NCI-H748 (cell line): ENCODE data around the gene KIF22.
"Not testable (repeated sequence)": the region's sequence is repeated elsewhere in the genome, so short reads cannot be mapped to it uniquely, and the experiment has no call there.

Experiments
- DNase-seq: peaks from one replicate; lab custom pipeline; 2025; ENCODE audit not compliant: unreplicated experiment; lab: John Stamatoyannopoulos, UW

KIF22 gene

DNA sequence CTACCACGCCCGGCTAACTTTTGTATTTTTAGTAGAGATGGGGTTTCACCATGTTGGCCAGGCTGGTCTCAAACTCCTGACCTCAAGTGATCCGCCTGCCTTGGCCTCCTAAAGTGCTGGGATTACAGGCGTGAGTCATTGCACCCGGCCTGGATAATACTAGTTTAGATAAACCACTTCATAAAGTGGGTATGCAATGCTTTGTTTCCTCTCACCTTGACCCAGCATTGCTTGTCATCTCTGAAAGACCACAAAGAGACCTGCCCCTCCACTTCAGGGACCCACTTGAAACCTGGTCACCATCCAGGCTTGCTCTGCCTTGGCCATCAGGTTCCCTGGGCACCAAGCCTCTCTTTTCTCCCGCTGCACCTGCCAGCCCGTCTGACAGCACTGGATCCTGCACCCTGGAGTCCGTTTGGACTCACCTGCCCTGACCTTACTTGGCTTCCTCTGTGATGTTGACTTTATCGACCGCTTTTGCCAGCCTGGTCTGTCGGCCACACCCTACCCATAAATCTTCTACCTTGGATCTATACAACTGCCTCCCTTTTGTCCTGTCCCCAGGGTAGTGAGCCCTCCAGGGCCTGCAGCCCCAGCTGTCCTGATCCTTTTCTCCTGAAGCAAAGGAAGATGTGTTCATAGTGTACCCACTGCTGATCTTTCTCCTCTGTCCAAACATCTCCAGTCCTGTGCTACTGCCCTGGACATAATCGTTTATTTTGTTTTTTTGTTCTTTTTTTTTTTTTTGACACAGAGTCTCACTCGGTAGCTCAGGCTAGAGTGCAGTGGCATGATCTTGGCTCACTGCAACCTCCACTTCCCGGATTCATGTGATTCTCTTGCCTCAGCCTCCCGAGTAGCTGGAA lies 25.2 kb upstream of the KIF22 start:
- DNase-seq = peak; percentile 96

GRCh38 chr16:29766571-29766970 lies 24.0 kb upstream of the KIF22 start:
- no peak for DNase-seq

- no peak for DNase-seq
These were observed 23.5 kb upstream of the KIF22 start for GRCh38 chr16:29767062-29767461.

DNA sequence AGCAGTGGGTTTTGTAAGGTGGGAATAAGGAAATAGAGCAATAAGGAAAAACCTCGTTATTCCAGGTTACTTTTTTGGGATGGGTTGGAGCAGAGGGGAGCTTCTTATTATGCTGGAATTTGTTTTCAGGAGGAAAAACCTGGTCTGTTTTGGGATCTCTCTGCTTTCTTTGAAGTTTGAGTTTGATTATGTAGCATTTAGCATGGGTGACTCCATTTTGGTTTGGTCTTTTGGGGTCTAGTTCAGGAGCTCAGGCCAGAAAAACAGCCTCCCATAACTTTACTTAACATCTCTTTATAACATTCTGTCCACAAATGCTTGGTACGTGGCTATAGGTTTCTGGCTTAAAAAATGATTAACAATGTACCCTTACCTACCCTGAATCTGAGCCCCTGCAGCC lies 21.0 kb upstream of the KIF22 start:
- no peak for DNase-seq

DNA sequence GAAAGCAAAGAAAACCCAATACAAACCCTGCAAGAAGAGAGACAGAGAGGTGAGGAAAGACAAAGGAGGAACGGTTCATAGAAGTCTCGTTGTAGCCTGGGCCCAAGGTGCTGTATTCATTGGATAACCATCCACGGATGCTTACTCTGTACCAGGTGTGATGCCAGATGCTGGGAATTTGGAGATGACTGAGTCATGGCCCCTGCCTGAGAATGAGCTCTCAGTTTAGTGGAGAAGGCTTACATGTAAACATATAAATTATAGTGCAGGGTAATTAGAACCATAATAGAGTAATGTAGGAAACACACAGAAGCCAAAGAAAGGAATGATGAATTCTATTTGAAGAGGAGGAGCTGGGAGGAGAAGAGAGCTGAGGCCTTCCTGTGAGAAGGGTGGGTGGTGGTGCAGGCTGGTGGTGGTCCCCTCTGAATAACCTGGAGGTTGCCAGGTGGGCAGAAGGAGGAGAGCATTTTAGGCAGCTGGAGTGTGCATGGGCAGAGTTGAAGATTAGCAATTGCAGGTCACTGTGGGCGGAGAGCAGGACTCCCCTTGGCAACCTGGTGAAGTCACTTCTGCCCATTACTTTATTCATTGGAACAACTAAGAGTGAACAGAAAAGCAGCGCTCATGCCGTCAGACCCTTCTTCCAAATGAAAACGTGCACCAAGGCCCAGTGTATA lies 20.2 kb upstream of the KIF22 start:
- DNase-seq = peak; percentile 63

DNA sequence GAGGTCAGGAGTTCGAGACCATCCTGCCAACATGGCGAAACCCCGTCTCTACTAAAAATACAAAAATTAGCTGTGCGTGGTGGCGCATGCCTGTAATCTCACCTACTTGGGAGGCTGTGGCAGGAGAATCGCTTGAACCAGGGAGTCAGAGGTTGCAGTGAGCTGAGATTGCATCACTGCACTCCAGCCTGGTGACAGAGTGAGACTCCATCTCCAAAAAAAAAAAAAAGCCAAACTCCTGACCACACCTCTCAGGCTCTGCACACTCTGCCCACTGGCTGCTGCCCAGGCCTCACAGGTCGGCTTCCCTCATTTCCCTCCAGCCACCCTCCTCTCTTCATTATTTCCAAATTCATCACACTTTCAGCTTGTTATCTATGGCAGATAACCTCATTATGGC lies 18.2 kb upstream of the KIF22 start:
- not testable (repeated sequence) for DNase-seq

GRCh38 chr16:29774730-29775129 lies 15.8 kb upstream of the KIF22 start:
- DNase-seq = no peak

GRCh38 chr16:29775742-29776408 lies 14.7 kb upstream of the KIF22 start:
- DNase-seq = no peak

DNA sequence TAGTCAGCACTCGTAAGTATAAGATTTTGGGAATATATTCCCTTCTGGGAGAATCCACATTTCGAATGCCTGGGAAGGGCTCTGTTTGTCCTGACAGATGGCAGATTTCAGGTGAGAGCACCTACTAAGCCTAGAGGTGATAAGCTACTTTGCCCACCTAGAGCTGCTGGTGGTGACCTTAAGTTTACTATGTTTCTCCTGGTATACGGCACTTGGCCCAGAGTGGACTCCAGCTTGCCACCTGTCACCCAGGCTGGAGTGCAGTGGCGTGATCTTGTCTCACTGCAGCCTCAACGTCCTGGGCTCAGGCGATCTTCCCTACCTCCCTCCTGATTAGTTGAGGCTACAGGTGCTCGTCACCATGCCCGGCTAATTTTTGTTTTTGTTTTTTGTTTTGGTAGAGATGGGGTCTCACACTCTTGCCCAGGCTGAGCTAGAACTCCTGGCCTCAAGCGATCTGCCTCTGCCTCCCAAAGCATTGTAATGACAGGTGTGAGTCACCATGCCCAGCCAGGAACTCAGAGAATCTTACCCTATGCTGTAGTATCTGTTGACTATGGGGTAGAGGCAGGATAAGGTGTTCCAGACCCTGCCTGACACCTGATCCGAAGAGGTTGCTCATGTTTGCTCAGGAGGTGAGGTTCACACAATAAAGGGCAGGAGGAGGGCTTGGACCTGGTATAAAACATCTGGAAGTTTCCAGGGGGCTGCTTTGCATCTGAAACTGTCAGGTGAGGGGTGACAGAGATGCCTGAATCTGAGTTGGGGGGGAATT lies 12.8 kb upstream of the KIF22 start, which contains the start of gene ZG16:
Gene ZG16 (plus strand): TSS at position 681 of the 775 bp plus-strand sequence. CDS start 1,011 bp downstream, outside the sequence.
- no peak for DNase-seq

DNA sequence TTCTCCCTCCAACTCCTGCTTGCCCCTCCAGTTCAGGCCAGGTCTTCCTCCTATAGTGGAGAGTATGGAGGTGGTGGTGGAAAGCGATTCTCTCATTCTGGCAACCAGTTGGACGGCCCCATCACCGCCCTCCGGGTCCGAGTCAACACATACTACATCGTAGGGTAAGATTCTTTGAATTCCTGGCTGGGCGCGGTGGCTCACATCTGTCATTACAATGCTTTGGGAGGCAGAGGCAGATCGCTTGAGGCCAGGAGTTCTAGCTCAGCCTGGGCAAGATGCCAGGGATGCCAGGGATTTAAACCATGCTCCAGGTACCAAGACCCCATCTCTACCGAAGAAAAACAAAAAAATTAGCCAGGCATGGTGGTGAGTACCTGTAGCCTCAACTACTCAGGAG lies 11.1 kb upstream of the KIF22 start:
- DNase-seq = no peak

DNA sequence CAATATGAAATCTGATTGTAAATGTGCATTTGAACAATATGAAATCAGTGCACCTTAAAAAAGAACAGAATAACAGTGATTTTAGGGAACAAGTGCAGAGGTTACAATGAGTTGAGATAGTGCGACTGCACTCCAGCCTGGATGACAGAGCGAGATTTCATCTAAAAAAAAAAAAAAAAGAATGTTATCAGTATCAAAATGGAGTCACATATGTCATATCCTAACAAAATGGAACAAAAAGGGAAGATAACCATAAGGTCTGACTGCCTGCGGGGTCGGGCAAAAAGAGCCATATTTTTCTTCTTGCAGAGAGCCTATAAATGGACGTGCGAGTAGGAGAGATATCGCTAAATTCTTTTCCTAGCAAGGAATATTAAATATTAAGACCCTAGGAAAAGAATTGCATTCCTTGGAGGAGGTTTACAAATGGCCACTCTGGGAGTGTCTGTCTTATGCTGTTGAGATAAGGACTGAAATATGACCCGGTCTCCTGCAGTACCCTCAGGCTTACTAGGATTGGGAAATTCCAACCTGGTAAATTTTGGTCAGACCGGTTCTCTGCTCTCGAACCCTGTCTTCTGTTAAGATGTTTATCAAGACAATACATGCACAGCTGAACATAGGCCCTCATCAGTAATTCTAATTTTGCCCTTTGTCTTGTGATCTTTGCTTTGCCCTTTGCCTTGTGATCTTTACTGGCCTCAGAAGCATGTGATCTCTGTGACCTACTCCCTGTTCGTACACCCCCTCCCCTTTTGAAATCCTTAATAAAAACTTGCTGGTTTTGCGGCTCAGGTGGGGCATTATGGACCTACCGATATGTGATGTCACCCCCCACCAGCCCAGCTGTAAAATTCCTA lies 7.2 kb upstream of the KIF22 start:
- not testable (repeated sequence) for DNase-seq

DNA sequence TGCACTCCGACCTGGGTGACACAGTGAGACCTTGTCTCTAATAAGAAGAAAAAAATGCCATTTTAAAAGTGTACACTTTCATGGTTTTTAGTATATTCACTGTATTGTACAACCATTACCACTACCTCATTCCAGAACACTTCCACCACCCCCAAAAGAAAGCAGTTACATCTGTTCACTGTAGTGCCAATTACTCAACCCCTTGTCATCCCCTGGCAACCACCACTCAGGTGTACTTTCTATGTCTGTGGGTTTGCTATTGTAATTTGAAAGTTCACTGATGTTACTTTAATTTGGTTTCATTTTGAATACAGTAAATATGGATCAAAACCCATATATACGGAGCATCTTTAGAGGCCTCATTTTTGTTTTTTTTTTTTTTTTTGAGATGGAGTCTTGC lies 6.4 kb upstream of the KIF22 start:
- DNase-seq = no peak

DNA sequence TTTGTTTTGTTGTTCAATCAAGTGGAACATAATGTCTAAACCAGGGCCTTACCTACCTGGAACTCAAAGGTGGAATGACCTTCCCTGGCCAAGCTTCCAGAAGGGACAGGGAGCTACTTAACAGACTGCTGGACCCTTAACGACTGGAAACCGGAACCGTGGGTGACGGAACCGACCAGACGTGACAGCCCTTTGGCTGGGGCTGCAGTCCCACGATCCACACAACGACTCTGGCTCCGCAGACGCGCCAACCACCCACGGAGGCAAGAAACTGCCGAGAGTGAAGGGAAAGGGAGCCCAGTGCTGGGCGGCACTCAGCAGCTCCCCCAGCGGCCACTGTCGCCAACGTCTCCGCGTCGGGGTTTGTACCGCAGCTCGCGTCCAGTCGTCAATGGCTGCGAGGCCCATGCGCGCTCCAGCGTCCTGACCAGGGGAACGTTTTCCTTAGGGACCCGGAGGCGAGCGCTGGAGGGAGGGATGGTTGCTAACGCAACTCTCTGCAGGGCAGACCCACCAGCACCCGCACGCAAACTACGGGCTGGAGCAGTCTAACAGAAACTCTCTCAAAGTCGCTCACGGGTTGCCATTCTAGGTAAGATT lies 5.5 kb upstream of the KIF22 start:
- DNase-seq = no peak

- DNase-seq = not testable (repeated sequence)
These were observed 3.4 kb upstream of the KIF22 start for GRCh38 chr16:29787155-29787554.

DNA sequence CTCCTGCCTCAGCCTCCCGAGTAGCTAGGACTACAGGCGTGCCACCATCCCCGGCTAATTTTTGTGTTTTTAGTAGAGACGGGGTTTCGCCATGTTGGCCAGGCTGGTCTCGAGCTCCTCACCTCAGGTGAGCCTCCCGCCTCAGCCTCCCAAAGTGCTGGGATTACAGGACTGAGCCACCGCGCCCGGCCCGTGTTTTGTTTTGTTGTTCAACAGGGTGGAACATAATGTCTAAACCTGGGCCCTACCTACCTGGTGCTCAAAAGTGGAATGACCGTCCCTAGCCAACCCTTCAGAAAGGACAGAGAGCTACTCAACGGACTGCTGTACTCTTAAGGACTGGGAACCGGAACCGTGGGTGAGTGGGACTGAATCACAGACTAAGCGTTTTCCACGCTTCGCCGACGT lies 772 bp upstream of the KIF22 start:
- no peak for DNase-seq

DNA sequence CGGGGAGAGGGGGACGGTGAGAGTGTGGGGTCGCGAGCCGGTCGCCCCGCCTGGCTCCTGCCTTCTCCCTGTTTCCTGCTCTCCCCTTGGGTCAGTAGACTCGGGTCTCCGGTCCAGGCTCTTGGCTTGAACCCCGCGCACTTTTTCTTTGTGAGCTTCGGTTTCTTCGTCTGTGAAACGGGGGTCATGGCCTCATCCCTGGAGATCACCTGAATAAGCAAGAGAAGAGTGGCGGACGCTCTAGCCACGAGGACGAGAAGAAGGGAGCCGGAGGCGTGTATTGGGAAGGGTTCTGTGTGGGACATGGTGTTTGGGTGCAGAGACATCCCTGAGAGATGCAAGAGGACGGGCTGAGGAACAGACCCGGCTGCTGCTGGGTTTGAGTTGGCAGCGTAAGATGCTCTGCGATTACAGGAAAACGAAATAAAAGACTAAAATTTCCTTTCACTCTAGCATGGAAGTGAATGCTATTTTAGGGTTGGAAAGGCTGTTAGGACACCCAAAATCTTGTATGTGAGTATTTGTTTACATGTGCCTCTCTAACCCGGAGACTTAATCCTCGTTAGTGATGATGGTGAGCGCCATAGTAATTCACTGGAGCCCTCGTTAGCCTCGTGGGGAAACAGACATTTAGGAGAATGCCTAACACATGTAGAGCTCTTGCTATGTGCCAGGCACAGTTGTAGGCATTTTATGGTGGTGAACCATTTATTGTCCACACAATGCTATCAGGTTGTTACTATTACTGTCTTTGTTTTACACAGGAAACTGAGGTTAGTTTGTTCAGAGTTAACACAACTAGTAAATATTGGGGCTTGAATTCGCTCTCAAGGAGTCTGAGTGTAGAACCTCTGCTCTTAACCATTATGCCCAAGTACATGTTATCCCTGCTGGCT lies 646 bp downstream of the KIF22 start:
- DNase-seq = peak; percentile 31

DNA sequence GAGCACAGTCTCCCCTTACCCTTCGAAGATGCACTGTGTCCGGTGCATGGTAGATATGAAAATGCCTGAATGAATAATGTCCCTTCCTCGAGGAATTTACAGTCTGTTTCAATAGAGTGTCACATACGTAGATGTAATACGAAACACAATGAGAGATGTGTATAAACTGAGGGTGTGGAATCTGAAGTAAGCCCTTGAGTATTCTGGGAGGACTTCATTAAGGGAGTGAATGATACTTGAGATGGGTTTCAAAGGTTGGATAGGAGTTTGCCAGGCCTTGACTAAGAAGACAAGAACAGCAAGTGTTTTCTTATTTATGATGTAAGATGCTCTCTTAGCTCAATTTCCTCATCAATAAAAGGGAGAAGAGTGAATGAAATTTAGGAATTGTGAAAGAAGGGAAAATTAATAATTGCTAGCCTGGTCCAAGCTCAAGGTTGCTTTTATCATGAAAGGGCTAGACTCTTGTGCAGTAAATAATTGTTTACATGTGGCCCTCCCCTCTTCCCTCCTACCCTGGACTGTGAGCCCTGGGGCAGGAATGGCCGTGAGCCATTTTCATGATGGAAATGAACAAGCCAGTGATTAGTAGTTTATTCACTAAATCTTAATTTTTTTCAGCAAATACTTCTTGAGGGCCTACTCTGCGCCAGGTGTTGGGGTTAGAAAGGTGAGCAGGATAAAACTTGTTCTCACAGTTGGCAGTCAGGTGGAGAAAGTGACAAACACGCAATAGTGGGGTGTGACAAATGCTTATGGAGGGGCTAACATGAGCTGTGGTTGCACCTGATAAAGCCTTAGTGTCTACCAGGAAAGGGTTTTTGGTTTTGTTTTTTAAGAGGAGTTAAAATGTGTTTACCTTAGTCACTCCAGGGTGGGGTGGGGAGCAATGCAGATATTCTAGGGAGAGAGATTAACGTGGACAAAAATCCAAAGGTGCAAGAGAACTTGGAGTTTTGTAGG lies 1.6 kb downstream of the KIF22 start:
- DNase-seq = no peak
